ENCODE data around the gene PLIN4. TPM values are rescaled to one million over a fixed set of nuclear protein-coding genes. Genes with fewer than 3 reads are reported as not detected.
A peak's percentile ranks its signal among the peaks of the same experiment; 100 is the strongest.

PLIN4 gene
- total and polyA plus RNA-seq, 9 of the 15 experiments (the other 6 are each of a cell fraction or from before 2014, with no cell fraction given), result 0.04 to 0.16 (median 0.07) TPM; not detected in 3

GRCh38 chr19:4539693-4540581 is 21.7 kb upstream of the PLIN4 start, which contains the start of gene LRG1 (continued):
- TF ChIP-seq YY1 (IDR thresholded peaks at IDR 0.05; ENCODE audit: borderline replicate concordance in 1 of 3, control insufficient read depth in 1 of 3, extremely low read depth in 1 of 3, insufficient read depth in 3 of 3, insufficient read length in 1 of 3, insufficient replicate concordance in 2 of 3, low read depth in 1 of 3, low read length in 2 of 3) (peak in 1 of 3 experiments; percentile 53), HDAC3 (IDR thresholded peaks at IDR 0.05; ENCODE audit: borderline replicate concordance, partially characterized antibody) (peak; percentile 53), TEAD2 (tag; IDR thresholded peaks at IDR 0.05) (no peak; the same call in 1 of the 2 replicates), SPI1 (IDR thresholded peaks at IDR 0.05; ENCODE audit: borderline replicate concordance, low read depth, low read length) (peak; percentile 80; the same call in 1 of the 2 replicates), RCOR1 (IDR thresholded peaks at IDR 0.05; ENCODE audit: borderline replicate concordance in 1 of 2, low read depth in 2 of 2, low read length in 2 of 2) (no peak; a peak in 1 of 4 replicates), HDAC1 (IDR thresholded peaks at IDR 0.05) (peak in 1 of 2 experiments; percentile 72; a peak in 2 of 4 replicates), POLR2AphosphoS5 (IDR thresholded peaks at IDR 0.05; ENCODE audit: control insufficient read depth, insufficient read depth, low read depth, low read length) (peak; percentile 62), ELF1 (tag; IDR thresholded peaks at IDR 0.05) (peak; percentile 89), YBX1 (IDR thresholded peaks at IDR 0.05) (no peak), POLR2B (IDR thresholded peaks at IDR 0.05; ENCODE audit: low read depth, partially characterized antibody) (peak; percentile 72), GTF2E2 (tag; IDR thresholded peaks at IDR 0.05) (peak; percentile 78), MYC (IDR thresholded peaks at IDR 0.05; ENCODE audit: low read depth, low read length) (0 out of 2 replicates have a peak, but pooled peaks have one; percentile 14), MYC (CRISPR knock-in tag; IDR thresholded peaks at IDR 0.05; ENCODE audit: borderline replicate concordance, low read depth) (no peak), PML (IDR thresholded peaks at IDR 0.05; ENCODE audit: low read length) (0 out of 2 replicates have a peak, but pooled peaks have one; percentile 22), DNMT1 (IDR thresholded peaks at IDR 0.05) (no peak), NCOR1 (IDR thresholded peaks at IDR 0.05) (no peak), SMAD1 (IDR thresholded peaks at IDR 0.05; ENCODE audit: low read depth, low read length, partially characterized antibody) (no peak), GTF2F1 (IDR thresholded peaks at IDR 0.05; ENCODE audit: low read depth, low read length) (0 out of 2 replicates have a peak, but pooled peaks have one; percentile 35), NKRF (IDR thresholded peaks at IDR 0.05; ENCODE audit: borderline replicate concordance) (peak; percentile 71; the same call in 1 of the 2 replicates)
- TF ChIP-seq, protein P1, sequence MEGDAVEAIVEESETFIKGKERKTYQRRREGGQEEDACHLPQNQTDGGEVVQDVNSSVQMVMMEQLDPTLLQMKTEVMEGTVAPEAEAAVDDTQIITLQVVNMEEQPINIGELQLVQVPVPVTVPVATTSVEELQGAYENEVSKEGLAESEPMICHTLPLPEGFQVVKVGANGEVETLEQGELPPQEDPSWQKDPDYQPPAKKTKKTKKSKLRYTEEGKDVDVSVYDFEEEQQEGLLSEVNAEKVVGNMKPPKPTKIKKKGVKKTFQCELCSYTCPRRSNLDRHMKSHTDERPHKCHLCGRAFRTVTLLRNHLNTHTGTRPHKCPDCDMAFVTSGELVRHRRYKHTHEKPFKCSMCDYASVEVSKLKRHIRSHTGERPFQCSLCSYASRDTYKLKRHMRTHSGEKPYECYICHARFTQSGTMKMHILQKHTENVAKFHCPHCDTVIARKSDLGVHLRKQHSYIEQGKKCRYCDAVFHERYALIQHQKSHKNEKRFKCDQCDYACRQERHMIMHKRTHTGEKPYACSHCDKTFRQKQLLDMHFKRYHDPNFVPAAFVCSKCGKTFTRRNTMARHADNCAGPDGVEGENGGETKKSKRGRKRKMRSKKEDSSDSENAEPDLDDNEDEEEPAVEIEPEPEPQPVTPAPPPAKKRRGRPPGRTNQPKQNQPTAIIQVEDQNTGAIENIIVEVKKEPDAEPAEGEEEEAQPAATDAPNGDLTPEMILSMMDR (IDR thresholded peaks at IDR 0.05 in 2 of 3, conservative IDR thresholded peaks at IDR 0.05 in 1 of 3; ENCODE audit: insufficient read depth in 2 of 3, low read depth in 1 of 3, low read length in 3 of 3), result no peak

Measured in K562 (cell line).